ENCODE data around the gene PLPP1. TPM values are rescaled to one million over a fixed set of nuclear protein-coding genes. Genes with fewer than 3 reads are reported as not detected.

The PLPP1 gene
- total RNA-seq, 1 experiment from 2014 or later: 10.5 TPM

- Histone ChIP-seq H3K27me3 (ENCODE audit: insufficient read depth, low read length) (no peaks in the 10 kb centered on the region), H3K4me2 (ENCODE audit: low read length) (no peak overlapping the region), H3K27ac (ENCODE audit: low read depth, low read length) (no peak overlapping the region), H3K9ac (ENCODE audit: low read length) (no peak overlapping the region), H4K20me1 (ENCODE audit: insufficient read depth) (no peaks in the 10 kb centered on the region), H3K4me1 (ENCODE audit: control insufficient read depth in 1 of 2, insufficient read depth in 2 of 2, low read length in 2 of 2) (no peaks in the 10 kb centered on the region), H3K79me2 (ENCODE audit: insufficient read depth, low read length) (no peaks in the 10 kb centered on the region), H3K9me2 (ENCODE audit: insufficient read depth) (no peaks in the 10 kb centered on the region), H3K36me3 (ENCODE audit: control insufficient read depth in 1 of 2, insufficient read depth in 2 of 2, low read length in 2 of 2) (no peaks in the 10 kb centered on the region), H2AFZ (ENCODE audit: low read depth, low read length, poor library complexity, severe bottlenecking) (no peak overlapping the region), H3K4me3 (replicated peaks in 1 of 2; ENCODE audit: low read depth in 1 of 2, low read length in 2 of 2) (no peak overlapping the region), H3K9me3 (ENCODE audit: control insufficient read depth in 1 of 2, insufficient read depth in 1 of 2, low read depth in 1 of 2, low read length in 2 of 2) (no peaks in the 10 kb centered on the region)
- no peak for TF ChIP-seq YY1 (IDR thresholded peaks at IDR 0.05; ENCODE audit: extremely low read depth, insufficient replicate concordance, low read depth, low read length)
- TF ChIP-seq ZFX (IDR thresholded peaks at IDR 0.05): no peak
- no peak for TF ChIP-seq SRF (IDR thresholded peaks at IDR 0.05; ENCODE audit: low read depth)
- no peak for TF ChIP-seq SP1 (IDR thresholded peaks at IDR 0.05; ENCODE audit: low read depth)
- no peak for TF ChIP-seq JUND (IDR thresholded peaks at IDR 0.05)
- TF ChIP-seq FOSL1 (IDR thresholded peaks at IDR 0.05; ENCODE audit: low read depth): no peak
- no peak for TF ChIP-seq RAD21 (IDR thresholded peaks at IDR 0.05; ENCODE audit: low read depth)
- no peak for TF ChIP-seq EZH2phosphoT487 (IDR thresholded peaks at IDR 0.05; ENCODE audit: borderline replicate concordance)
- no peak for TF ChIP-seq ATF3 (IDR thresholded peaks at IDR 0.05)
- TF ChIP-seq POLR2A (IDR thresholded peaks at IDR 0.05; ENCODE audit: borderline replicate concordance, extremely low read depth, insufficient read depth, insufficient read length): no peak
- TF ChIP-seq ZNF274 (IDR thresholded peaks at IDR 0.05; ENCODE audit: low read depth, low read length): no peak
- BruUV-seq (replicated peaks): no TSS peak
- ATAC-seq (no peak), DNase-seq (ENCODE audit: low read depth, low spot score) (no peak)
- intact Hi-C loops (cut with micrococcal nuclease): no loop called here
- ChIA-PET POLR2A (no interaction called here), CTCF (no interaction called here), RAD21 (ENCODE audit: low non-redundant PET in 1 of 2, low total read pairs in 2 of 2, uncharacterized antibody in 2 of 2, unreplicated experiment in 2 of 2) (no interaction called here)
These were observed 23.8 kb downstream of the PLPP1 start for GRCh38 chr5:55511010-55511409.

- Histone ChIP-seq H3K9ac (ENCODE audit: low read length) (no peak overlapping the region), H3K79me2 (ENCODE audit: insufficient read depth, low read length) (no peaks in the 10 kb centered on the region), H3K9me2 (ENCODE audit: insufficient read depth) (no peaks in the 10 kb centered on the region), H3K36me3 (ENCODE audit: control insufficient read depth in 1 of 2, insufficient read depth in 2 of 2, low read length in 2 of 2) (no peaks in the 10 kb centered on the region), H4K20me1 (ENCODE audit: insufficient read depth) (no peaks in the 10 kb centered on the region), H3K4me3 (replicated peaks in 1 of 2; ENCODE audit: low read depth in 1 of 2, low read length in 2 of 2) (no peak overlapping the region), H3K4me2 (ENCODE audit: low read length) (no peak overlapping the region), H3K9me3 (ENCODE audit: control insufficient read depth in 1 of 2, insufficient read depth in 1 of 2, low read depth in 1 of 2, low read length in 2 of 2) (no peaks in the 10 kb centered on the region), H2AFZ (ENCODE audit: low read depth, low read length, poor library complexity, severe bottlenecking) (no peak overlapping the region), H3K4me1 (ENCODE audit: control insufficient read depth in 1 of 2, insufficient read depth in 2 of 2, low read length in 2 of 2) (no peaks in the 10 kb centered on the region), H3K27me3 (ENCODE audit: insufficient read depth, low read length) (no peaks in the 10 kb centered on the region), H3K27ac (ENCODE audit: low read depth, low read length) (no peak overlapping the region)
- RAD21 ChIA-PET (ENCODE audit: low non-redundant PET in 1 of 2, low total read pairs in 2 of 2, uncharacterized antibody in 2 of 2, unreplicated experiment in 2 of 2): no interaction called here
- ATAC-seq (no peak), DNase-seq (ENCODE audit: low read depth, low spot score) (no peak)
- intact Hi-C loops (cut with micrococcal nuclease): no loop called here
- TF ChIP-seq JUND (IDR thresholded peaks at IDR 0.05): no peak
- POLR2A ChIA-PET: no interaction called here
- no TSS peak for BruUV-seq (replicated peaks)
- CTCF ChIA-PET: no interaction called here
These were observed 24.3 kb downstream of the PLPP1 start for GRCh38 chr5:55510523-55510880.

Measured in HCT116 (cell line).